Measurements from ENCODE around the gene SCGB2B2.
"Not testable (repeated sequence)": the region's sequence is repeated elsewhere in the genome, so short reads cannot be mapped to it uniquely, and the experiment has no call there.

DNA sequence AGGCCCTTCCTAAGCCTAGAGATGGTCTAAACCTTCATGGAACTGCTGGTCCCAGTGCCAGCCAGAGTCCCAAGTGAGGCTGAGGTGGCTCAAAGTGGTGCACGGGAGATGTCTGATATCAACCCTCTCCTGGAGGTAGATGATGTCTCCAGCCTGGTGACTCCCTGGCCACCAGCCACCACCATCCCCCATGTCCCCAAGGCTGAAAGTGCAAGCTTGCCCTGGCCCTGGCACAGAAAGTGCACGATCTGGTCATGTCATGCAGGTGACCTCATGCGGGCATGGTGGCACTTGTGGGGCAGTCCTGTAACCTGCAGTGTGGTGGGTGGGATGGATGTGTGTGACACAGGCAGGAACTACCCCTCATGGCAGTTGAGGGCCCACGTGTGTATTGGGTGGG is 11.7 kb downstream of the SCGB2B2 start:
- TF ChIP-seq, protein P1, sequence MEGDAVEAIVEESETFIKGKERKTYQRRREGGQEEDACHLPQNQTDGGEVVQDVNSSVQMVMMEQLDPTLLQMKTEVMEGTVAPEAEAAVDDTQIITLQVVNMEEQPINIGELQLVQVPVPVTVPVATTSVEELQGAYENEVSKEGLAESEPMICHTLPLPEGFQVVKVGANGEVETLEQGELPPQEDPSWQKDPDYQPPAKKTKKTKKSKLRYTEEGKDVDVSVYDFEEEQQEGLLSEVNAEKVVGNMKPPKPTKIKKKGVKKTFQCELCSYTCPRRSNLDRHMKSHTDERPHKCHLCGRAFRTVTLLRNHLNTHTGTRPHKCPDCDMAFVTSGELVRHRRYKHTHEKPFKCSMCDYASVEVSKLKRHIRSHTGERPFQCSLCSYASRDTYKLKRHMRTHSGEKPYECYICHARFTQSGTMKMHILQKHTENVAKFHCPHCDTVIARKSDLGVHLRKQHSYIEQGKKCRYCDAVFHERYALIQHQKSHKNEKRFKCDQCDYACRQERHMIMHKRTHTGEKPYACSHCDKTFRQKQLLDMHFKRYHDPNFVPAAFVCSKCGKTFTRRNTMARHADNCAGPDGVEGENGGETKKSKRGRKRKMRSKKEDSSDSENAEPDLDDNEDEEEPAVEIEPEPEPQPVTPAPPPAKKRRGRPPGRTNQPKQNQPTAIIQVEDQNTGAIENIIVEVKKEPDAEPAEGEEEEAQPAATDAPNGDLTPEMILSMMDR (conservative IDR thresholded peaks at IDR 0.05) = not testable (repeated sequence)
- TF ChIP-seq ZFX (IDR thresholded peaks at IDR 0.05) = not testable (repeated sequence)

Measured in C4-2B (cell line).